ENCODE measurements around the gene LIF. TPM values are rescaled to one million over a fixed set of nuclear protein-coding genes. Genes with fewer than 3 reads are reported as not detected.
A peak's percentile ranks its signal among the peaks of the same experiment; 100 is the strongest.

LIF gene
- total RNA-seq, 1 experiment from 2014 or later = 34.4 TPM

GRCh38 chr22:30209642-30210041 lies 36.9 kb downstream of the LIF start:
- H3K27me3 ChIP-seq (ENCODE audit: control insufficient read depth, insufficient read depth, low read length) = no peaks in the 10 kb centered on the region
- no peak overlapping the region for H3K4me3 ChIP-seq (ENCODE audit: low read depth in 2 of 2, low read length in 2 of 2)
- ATAC-seq (no peak), DNase-seq (ENCODE audit: low read depth, low spot score) (no peak)
- CTCF ChIA-PET = no interaction called here
- in situ Hi-C loops (cut with HindIII; ENCODE audit: low pct_unique_long_range_greater_than_20kb, low sequenced_read_pairs) = no loop called here
- TF ChIP-seq TCF7L2 (IDR thresholded peaks at IDR 0.05; ENCODE audit: low read depth, low read length) (no peak), CTCF (IDR thresholded peaks at IDR 0.05) (no peak), POLR2AphosphoS5 (IDR thresholded peaks at IDR 0.05; ENCODE audit: low read depth, low read length) (no peak), SIN3A (IDR thresholded peaks at IDR 0.05; ENCODE audit: borderline replicate concordance, insufficient read depth, low read depth, low read length) (no peak)
- TF ChIP-seq, protein P1, sequence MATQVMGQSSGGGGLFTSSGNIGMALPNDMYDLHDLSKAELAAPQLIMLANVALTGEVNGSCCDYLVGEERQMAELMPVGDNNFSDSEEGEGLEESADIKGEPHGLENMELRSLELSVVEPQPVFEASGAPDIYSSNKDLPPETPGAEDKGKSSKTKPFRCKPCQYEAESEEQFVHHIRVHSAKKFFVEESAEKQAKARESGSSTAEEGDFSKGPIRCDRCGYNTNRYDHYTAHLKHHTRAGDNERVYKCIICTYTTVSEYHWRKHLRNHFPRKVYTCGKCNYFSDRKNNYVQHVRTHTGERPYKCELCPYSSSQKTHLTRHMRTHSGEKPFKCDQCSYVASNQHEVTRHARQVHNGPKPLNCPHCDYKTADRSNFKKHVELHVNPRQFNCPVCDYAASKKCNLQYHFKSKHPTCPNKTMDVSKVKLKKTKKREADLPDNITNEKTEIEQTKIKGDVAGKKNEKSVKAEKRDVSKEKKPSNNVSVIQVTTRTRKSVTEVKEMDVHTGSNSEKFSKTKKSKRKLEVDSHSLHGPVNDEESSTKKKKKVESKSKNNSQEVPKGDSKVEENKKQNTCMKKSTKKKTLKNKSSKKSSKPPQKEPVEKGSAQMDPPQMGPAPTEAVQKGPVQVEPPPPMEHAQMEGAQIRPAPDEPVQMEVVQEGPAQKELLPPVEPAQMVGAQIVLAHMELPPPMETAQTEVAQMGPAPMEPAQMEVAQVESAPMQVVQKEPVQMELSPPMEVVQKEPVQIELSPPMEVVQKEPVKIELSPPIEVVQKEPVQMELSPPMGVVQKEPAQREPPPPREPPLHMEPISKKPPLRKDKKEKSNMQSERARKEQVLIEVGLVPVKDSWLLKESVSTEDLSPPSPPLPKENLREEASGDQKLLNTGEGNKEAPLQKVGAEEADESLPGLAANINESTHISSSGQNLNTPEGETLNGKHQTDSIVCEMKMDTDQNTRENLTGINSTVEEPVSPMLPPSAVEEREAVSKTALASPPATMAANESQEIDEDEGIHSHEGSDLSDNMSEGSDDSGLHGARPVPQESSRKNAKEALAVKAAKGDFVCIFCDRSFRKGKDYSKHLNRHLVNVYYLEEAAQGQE (IDR thresholded peaks at IDR 0.05; ENCODE audit: insufficient read depth in 1 of 2, low read depth in 2 of 2, low read length in 1 of 2) = no peak
- H3K36me3 ChIP-seq (ENCODE audit: control insufficient read depth, insufficient read depth, low read length) = no peaks in the 10 kb centered on the region
- peaks cover 87% of the 10 kb centered on the region for H3K4me1 ChIP-seq (ENCODE audit: control insufficient read depth, insufficient read depth, low read length)
- no peaks in the 10 kb centered on the region for H3K9me3 ChIP-seq (ENCODE audit: control insufficient read depth, insufficient read depth, low read depth, low read length)
- POLR2A ChIA-PET = no interaction called here
- no TSS peak for BruUV-seq (replicated peaks)
- H3K27ac ChIP-seq (ENCODE audit: low read length) = peak overlapping the region; percentile 98
- intact Hi-C loops (cut with micrococcal nuclease; ENCODE audit: unreplicated experiment) = loop anchor here (5.0 kb wide), 2 partner anchors 38 to 102 kb away; partner anchors contain the start of gene LIF

DNA sequence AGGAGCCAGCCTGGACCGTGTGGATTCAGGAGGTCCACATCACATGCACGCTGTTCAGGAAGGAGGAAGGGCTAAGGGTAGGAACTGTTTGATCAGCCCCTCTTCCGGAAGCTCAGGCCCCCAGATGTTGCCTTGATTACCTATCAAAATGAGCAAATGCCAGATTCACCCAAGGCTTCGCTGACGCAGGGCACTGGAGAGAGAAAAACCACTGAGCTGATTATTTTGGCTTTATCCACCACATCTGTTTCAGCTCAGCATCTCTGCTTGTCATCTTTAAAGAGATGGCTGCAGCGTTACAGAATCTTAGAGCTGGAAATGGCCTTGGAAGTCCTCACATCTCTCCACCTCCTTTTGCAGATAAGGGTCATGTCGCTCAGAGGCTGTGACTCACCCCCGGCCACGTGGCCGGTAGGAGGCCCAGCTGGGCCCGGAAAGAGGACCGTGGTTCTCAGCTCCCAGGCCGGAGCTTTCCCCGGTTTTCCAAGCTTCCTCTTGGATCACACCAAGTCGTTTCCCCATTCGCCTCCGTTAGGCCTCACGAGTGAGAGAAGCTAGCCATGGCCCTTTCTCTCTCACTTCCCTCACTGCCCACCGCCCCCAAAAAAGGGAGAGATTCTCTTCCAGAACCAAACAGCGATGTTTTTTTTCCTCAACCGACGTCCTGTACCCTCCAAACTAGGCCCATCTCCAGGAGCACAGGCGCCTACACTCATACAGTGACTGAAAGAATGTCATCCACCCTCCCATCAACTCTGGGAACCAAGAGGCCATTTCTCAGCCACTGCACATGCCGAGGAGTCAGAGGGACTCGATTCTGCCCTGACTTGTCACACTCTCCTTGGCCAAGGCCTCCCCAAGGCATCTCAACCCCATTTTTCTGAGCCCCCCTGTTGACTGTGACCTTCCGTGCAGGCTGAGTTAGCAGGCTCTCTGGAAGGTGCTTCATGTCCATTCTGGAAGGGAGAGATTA lies 37.6 kb downstream of the LIF start:
- in situ Hi-C loops (cut with HindIII; ENCODE audit: low pct_unique_long_range_greater_than_20kb, low sequenced_read_pairs) (no loop called here), intact Hi-C loops (cut with micrococcal nuclease; ENCODE audit: unreplicated experiment) (no loop called here)
- Histone ChIP-seq H3K4me1 (ENCODE audit: control insufficient read depth, insufficient read depth, low read length) (peaks cover 87% of the 10 kb centered on the region), H3K9me3 (ENCODE audit: control insufficient read depth, insufficient read depth, low read depth, low read length) (no peaks in the 10 kb centered on the region), H3K27ac (ENCODE audit: low read length) (peak overlapping the region; percentile 98), H3K27me3 (ENCODE audit: control insufficient read depth, insufficient read depth, low read length) (no peaks in the 10 kb centered on the region), H3K36me3 (ENCODE audit: control insufficient read depth, insufficient read depth, low read length) (no peaks in the 10 kb centered on the region), H3K4me3 (ENCODE audit: low read depth in 2 of 2, low read length in 2 of 2) (no peak overlapping the region)
- ATAC-seq = no peak
- TF ChIP-seq TCF7L2 (IDR thresholded peaks at IDR 0.05; ENCODE audit: low read depth, low read length) (no peak), CTCF (IDR thresholded peaks at IDR 0.05) (no peak), POLR2AphosphoS5 (IDR thresholded peaks at IDR 0.05; ENCODE audit: low read depth, low read length) (no peak), SIN3A (IDR thresholded peaks at IDR 0.05; ENCODE audit: borderline replicate concordance, insufficient read depth, low read depth, low read length) (no peak)
- TF ChIP-seq, protein P1 (IDR thresholded peaks at IDR 0.05; ENCODE audit: insufficient read depth in 1 of 2, low read depth in 2 of 2, low read length in 1 of 2) = no peak
- no peak for DNase-seq (ENCODE audit: low read depth, low spot score)
- BruUV-seq (replicated peaks) = no TSS peak
- CTCF ChIA-PET = no interaction called here
- POLR2A ChIA-PET = no interaction called here

Measured in Panc1 (cell line).